HG02938 (cell line): ENCODE measurements around the gene KCP.

Source experiments
- ATAC-seq: cut with Tn5 transposase; IDR thresholded peaks from one replicate; pipeline ENCODE4 v1.9.1; 2021; ENCODE audit warnings: mild to moderate bottlenecking, moderate library complexity; ENCODE audit not compliant: unreplicated experiment

Gene KCP

GRCh38 chr7:128888756-128889095 is 21.8 kb downstream of the KCP start:
- no peak for ATAC-seq

DNA sequence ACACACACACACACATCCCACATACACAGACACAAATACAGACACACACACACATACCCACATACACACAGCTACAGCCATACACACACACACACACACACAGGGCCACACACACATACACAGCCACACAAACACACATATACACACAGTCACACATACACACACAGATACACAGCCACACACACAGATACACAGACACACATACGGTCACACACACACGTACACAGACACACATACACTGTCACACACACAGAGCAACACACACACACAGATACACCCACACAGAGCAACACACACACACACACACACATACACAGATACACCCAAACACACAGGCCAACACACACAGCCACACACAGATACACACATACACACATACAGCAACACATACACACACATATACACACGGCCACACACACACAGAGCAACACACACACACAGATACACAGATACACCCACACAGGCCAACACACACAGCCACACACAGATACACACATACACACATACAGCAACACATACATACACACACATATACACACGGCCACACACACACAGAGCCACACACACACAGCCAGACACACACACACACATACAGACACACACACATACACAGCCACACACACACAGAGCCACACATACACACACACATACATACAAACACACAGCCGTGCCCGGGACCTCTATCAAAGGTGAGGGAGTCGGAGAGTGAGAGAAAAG is 22.3 kb downstream of the KCP start:
- ATAC-seq = no peak

- no peak for ATAC-seq
Observed at GRCh38 chr7:128887169-128888038, 23.1 kb downstream of the KCP start.

- no peak for ATAC-seq
Observed at GRCh38 chr7:128886391-128887168, 23.9 kb downstream of the KCP start.

- no peak for ATAC-seq
Observed at GRCh38 chr7:128885370-128886187, 24.9 kb downstream of the KCP start.

DNA sequence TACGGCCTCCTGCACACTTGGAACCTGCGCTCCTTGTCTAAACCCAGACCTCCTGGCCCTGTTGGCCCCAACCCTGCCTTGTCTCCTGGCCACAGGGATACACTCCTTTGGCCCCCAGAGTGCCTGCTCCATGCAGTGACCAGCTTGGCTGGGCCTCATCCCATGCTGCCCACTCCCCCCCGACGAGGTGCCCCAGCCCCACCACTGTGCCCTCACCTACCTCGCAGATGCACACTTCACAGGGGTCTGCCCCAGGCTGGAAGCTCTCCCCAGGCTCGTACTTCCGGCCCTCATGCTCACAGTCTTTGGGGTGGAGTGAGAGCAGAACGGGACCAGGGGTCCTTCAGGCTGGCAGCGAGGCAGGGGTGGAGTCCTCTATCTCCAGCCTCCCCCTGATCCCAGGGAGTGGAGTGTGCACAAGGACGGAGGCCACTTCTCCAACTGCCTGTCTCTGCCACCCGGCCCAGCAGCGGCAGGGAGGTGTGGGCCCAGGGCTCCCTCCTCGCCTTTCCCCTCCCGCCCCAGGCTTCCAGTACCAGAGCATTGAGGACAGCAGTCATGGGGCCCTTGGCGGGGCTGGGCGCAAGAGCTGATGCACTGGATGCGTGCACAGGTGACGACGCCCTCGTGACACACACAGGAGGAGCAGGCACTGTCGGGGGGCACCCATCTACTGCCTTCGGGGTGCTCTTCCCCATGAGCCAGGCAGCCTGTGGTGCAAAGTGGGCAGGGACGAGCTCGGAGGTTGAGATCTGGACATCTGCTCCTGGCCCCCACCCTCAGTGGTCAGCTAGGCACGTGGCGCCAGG is 25.7 kb downstream of the KCP start:
- ATAC-seq = no peak

DNA sequence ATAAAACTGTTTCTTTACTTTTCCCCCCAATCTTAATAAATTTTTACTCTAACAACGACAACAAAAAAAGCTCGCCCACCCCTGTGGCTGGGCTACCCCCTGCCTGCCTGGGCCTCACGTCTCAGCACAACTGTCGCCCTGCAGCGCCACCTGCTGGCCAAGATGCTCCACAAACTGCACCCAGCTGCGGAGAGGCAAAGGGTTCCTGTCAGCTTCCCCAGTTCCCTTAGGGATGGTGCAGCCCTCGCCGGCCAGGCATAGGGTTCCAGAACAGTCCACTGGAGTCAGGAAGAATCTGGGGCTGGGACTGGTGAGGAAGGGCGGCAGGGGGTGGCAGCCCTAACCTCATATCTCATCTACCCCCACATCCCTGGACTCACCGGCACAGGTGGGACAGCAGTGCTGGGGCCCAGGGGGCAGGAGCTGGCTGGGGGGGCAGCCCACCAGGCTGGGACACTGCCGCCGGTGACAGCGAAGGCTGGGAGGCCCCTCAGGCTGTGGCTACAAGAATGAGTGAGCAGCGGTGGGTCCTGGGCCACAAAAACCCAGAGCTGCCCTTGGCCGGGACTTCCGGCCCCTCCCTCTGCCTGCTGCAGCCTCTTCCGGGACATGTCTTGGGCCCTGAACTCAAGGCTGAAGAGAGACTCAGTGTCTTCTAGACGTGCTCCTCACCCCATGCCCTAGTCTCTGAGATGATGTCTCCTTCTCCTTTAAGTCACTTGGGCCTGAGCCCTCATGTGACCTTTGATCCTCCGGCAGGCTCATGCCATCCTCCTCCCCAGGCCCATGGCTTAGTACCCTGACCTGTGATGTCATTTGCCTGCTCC is 26.7 kb downstream of the KCP start:
- peak; percentile 70 for ATAC-seq

DNA sequence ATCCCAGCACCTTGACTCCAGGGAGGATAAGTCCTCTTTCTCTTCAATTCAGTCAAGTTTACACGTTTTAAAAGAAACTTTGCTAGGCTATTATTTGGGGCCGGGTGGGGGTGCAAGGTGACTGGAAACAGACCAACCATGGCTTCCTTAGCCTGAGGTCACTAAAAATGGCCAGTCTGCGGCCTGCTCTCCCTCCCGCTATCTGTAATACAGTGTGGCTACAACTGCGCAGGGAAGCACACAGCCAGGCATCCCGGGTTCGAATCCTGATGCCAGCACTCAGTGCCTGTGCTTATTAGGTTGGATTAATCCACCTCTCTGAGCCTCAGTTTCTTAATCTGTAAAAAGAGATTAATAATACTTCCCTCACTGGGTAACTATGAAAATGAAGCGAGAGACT is 28.4 kb downstream of the KCP start:
- ATAC-seq = no peak

GRCh38 chr7:128881458-128882125 is 28.9 kb downstream of the KCP start:
- ATAC-seq = no peak

GRCh38 chr7:128880791-128881457 is 29.6 kb downstream of the KCP start:
- ATAC-seq = no peak

- no peak for ATAC-seq
Observed at GRCh38 chr7:128879939-128880746, 30.4 kb downstream of the KCP start.

GRCh38 chr7:128879461-128879938 is 31.0 kb downstream of the KCP start:
- ATAC-seq = no peak

DNA sequence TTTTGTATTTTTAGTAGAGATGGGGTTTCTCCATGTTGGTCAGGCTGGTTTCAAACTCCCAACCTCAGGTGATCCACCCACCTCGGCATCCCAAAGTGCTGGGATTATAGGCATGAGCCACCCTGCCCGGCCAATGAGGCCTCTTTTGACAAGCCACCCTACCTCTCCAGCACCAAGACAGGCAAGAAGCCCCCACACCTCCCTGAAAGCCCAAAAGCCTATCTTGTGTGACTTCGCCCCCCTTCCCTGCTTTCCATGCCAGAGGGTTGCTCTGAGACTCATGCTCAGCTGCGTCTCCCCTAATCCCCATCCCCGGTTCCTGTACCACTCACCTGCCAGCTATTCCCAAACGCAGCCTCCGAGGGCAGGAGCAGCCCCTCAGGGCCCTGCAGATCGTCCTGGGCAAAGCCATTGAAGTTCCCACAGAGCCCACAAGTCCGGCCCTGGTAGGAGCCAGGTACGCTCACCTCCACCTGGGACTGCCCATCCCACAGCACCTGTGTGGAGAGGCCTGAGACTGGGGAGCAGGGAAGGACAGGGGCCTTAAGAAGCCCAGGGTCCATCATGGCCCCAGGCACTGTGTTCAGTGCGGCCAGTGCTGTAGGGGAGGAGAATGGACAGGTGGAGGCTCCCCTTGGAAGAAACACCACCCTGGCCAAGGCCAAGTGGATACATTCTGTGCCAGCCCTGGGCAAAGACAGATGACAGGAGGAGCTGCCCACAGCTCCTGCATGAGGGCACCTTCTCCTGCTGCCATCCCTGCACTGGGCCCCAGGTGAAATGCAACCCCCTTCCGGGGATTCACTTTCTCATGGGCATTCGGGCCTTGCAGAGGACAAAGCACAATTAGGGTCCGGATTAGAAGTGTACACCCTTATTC is 32.0 kb downstream of the KCP start:
- no peak for ATAC-seq

- ATAC-seq = no peak
Observed at GRCh38 chr7:128877756-128878120, 32.8 kb downstream of the KCP start.

DNA sequence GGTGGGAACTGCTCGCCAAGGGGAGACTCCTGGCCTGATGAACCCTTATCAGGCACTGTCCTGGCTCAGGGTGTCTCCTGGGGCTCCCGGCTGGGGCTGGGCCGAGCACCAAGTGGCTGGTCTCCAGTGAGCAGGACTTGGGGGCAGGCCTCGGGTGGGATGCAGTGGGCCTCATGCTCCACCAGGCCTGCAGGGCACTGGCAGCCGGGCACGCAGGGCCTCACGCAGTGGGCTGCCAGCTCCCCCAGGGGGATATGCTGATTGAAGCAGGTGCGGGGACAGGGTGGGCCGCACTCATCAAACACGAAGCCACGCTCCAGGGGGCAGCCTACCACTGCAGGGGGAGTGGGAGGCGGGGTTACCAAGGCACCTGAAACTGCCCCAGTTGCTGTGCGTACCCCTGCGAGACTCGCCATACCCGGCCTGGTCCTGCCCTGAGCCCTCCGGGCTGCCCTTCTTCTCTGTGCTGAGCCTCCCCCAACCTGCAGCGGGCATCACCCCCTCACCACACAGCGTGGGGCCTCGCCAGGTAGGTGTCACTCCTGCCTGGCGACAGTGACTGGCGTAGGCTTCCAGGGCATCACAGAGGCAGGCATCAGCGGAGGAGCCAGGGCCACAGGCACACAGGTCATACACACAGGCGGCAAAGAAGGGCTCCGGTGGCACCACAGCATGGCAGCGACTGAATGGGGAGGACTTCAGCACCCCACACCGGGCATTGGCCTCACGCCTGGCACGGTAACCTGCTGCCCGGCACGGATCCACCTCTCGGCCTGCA is 33.3 kb downstream of the KCP start:
- no peak for ATAC-seq
